Mesothelial cell of epicardium (in vitro differentiated cells): Measurements from ENCODE around the gene TECPR1. TPM values are rescaled to one million over a fixed set of nuclear protein-coding genes. Genes with fewer than 3 reads are reported as not detected.

ENCODE experiments used
- DNase-seq, 2 experiments: peaks; one replicate each; pipeline ENCODE4 v3.0.0; 2021; ENCODE audit warnings: low spot score in 2 of 2; ENCODE audit not compliant: unreplicated experiment in 2 of 2
- H3K27ac Mint-ChIP-seq: 2 replicates; pipeline ENCODE4 v1.8.0; 2021; ENCODE audit warnings: mixed read lengths
- H3K27me3 Mint-ChIP-seq: 2 replicates; pipeline ENCODE4 v1.8.0; 2021; ENCODE audit warnings: low read depth, mixed read lengths
- H3K36me3 Mint-ChIP-seq: 2 replicates; pipeline ENCODE4 v1.8.0; 2021; ENCODE audit warnings: mixed read lengths
- H3K4me1 Mint-ChIP-seq: 2 replicates; pipeline ENCODE4 v1.8.0; 2021; ENCODE audit warnings: mixed read lengths
- H3K4me3 Mint-ChIP-seq: 2 replicates; pipeline ENCODE4 v1.8.0; 2021; ENCODE audit warnings: mild to moderate bottlenecking, moderate library complexity, mixed read lengths
- H3K9me3 Mint-ChIP-seq: 2 replicates; pipeline ENCODE4 v1.8.0; 2021; ENCODE audit warnings: mixed read lengths
- total RNA-seq: library from RNA; stranded (reverse); gene quantifications from 3 replicates; pipeline ENCODE4 v1.2.1, GENCODE V29; 2021
- TF ChIP-seq, protein P1 (sequence below): fragments of 200-600 bp; sonication (generic); IDR thresholded peaks from one replicate; pipeline ENCODE4 v1.5.0; 2021; ENCODE audit warnings: antibody characterized with exemption; ENCODE audit not compliant: unreplicated experiment

Gene TECPR1
- total RNA-seq, 1 donor from 2014 or later = 38.0 TPM

DNA sequence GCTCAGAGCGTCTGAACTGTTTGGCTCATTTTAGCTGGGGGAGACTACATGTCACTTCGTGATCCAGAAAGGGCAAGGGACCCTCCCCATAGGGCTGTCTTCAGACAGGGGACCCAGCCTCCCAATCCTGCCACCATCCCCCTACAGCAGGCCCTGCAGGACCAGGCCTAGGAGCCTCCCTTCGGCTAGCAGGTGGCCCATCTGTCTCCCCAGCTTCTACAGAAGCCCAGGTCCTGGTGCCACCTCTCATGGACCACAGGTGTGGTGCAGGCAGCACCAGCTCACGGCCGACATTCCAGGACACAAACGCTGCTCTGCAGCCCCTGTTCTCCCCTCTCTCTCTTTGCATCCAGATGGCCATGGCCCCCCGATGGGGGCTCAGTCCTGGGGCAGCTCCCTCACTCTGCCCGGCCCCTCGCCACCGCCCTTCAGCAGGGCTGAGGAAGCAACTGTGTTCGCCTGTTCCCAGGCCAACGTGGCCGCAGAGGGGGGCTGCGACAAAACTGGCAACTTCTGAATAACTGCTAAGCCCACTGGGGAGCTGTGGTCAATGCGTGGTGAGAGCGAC lies 10.3 kb downstream of the TECPR1 start:
- no peaks in the 10 kb centered on the region for H3K27me3 Mint-ChIP-seq
- peaks cover 11% of the 10 kb centered on the region for H3K36me3 Mint-ChIP-seq
- H3K27ac Mint-ChIP-seq = no peak overlapping the region
- no peak for DNase-seq
- TF ChIP-seq, protein P1, sequence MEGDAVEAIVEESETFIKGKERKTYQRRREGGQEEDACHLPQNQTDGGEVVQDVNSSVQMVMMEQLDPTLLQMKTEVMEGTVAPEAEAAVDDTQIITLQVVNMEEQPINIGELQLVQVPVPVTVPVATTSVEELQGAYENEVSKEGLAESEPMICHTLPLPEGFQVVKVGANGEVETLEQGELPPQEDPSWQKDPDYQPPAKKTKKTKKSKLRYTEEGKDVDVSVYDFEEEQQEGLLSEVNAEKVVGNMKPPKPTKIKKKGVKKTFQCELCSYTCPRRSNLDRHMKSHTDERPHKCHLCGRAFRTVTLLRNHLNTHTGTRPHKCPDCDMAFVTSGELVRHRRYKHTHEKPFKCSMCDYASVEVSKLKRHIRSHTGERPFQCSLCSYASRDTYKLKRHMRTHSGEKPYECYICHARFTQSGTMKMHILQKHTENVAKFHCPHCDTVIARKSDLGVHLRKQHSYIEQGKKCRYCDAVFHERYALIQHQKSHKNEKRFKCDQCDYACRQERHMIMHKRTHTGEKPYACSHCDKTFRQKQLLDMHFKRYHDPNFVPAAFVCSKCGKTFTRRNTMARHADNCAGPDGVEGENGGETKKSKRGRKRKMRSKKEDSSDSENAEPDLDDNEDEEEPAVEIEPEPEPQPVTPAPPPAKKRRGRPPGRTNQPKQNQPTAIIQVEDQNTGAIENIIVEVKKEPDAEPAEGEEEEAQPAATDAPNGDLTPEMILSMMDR = no peak
- no peaks in the 10 kb centered on the region for H3K4me1 Mint-ChIP-seq
- no peak overlapping the region for H3K4me3 Mint-ChIP-seq
- no peaks in the 10 kb centered on the region for H3K9me3 Mint-ChIP-seq

DNA sequence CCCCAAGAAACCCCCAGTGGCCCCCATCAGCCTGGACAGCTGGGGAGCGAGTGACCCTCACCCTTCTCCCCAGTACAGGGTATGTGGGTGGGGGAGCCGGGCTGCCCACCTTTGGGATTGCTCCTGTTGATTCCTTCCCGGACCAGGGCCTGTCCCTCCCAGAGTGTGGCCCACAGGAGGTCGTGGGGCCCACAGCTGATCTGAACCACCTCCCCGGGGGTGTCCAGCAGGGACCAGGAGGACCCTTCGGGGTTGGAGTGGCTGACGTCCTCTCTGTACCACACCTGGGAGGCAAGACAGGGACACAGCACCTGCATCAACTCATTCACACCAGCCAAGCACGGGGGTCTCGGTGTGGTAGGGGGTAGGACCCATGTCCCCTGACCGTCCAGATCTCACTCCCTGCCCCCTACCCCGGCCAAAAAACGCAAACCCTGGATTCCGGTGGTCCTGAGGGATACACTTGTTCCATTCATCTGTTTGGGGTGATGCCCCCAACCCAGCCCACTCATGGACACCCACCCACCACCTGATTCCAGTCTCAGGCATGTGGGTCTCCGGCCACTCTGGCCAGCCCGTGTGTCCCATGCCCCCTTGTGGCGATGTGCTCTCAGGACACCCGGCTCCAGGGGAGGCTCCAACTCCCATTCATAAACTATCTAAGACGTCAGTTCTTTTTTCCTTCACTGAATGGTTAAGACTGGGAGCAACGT lies 10.9 kb downstream of the TECPR1 start:
- no peak overlapping the region for H3K4me3 Mint-ChIP-seq
- H3K27ac Mint-ChIP-seq = no peak overlapping the region
- H3K36me3 Mint-ChIP-seq = peaks cover 11% of the 10 kb centered on the region
- DNase-seq = no peak
- no peaks in the 10 kb centered on the region for H3K4me1 Mint-ChIP-seq
- no peaks in the 10 kb centered on the region for H3K27me3 Mint-ChIP-seq
- H3K9me3 Mint-ChIP-seq = no peaks in the 10 kb centered on the region
- TF ChIP-seq, protein P1 = peak; percentile 64

DNA sequence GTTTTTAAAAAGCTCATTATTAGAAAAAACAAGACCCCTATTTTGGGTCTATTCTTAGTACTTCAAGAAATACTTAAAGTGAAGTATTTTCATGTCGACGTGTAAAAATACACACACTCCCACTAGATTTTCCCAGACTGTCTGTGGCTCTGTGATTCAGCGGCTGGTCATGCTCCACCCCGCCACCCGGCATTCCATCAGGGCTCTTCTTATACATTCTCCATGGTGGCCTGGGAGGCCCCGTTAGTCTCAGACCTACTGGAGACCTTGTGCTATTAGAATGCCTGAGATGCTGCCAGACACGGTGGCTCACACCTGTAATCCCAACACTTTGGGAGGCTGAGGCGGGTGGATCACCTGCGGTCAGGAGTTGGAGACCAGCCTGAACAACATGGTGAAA lies 13.1 kb downstream of the TECPR1 start:
- Mint-ChIP-seq H3K27me3 (no peaks in the 10 kb centered on the region), H3K4me1 (no peaks in the 10 kb centered on the region), H3K36me3 (peaks cover 14% of the 10 kb centered on the region), H3K4me3 (no peak overlapping the region), H3K9me3 (no peaks in the 10 kb centered on the region), H3K27ac (no peak overlapping the region)
- DNase-seq = no peak
- TF ChIP-seq, protein P1 = no peak

GRCh38 chr7:98238076-98238475 lies 14.0 kb downstream of the TECPR1 start:
- no peaks in the 10 kb centered on the region for H3K9me3 Mint-ChIP-seq
- no peak overlapping the region for H3K27ac Mint-ChIP-seq
- H3K4me1 Mint-ChIP-seq = no peaks in the 10 kb centered on the region
- H3K36me3 Mint-ChIP-seq = peaks cover 16% of the 10 kb centered on the region
- no peak for DNase-seq
- no peak overlapping the region for H3K4me3 Mint-ChIP-seq
- TF ChIP-seq, protein P1 = no peak
- no peaks in the 10 kb centered on the region for H3K27me3 Mint-ChIP-seq

- H3K4me3 Mint-ChIP-seq = no peak overlapping the region
Observed at GRCh38 chr7:98236355-98237185, 15.5 kb downstream of the TECPR1 start.

More at GRCh38 chr7:98236355-98237185, 15.5 kb downstream of the TECPR1 start:
- Mint-ChIP-seq H3K27me3 (no peaks in the 10 kb centered on the region), H3K9me3 (no peaks in the 10 kb centered on the region), H3K27ac (no peak overlapping the region), H3K36me3 (peaks cover 16% of the 10 kb centered on the region), H3K4me1 (no peaks in the 10 kb centered on the region)
- TF ChIP-seq, protein P1 = no peak
- no peak for DNase-seq
